GM12874 (cell line): ENCODE measurements around the gene CLEC16A.

Source experiments
- TF ChIP-seq, protein P1 (sequence below): IDR thresholded peaks from 2 replicates; pipeline ENCODE4 v1.5.1; 2011; ENCODE audit warnings: low read depth, mild to moderate bottlenecking, control low read depth, low read length, moderate library complexity; ENCODE audit not compliant: insufficient read depth

CLEC16A gene

GRCh38 chr16:11012841-11013240 lies 68.5 kb downstream of the CLEC16A start:
- TF ChIP-seq, protein P1, sequence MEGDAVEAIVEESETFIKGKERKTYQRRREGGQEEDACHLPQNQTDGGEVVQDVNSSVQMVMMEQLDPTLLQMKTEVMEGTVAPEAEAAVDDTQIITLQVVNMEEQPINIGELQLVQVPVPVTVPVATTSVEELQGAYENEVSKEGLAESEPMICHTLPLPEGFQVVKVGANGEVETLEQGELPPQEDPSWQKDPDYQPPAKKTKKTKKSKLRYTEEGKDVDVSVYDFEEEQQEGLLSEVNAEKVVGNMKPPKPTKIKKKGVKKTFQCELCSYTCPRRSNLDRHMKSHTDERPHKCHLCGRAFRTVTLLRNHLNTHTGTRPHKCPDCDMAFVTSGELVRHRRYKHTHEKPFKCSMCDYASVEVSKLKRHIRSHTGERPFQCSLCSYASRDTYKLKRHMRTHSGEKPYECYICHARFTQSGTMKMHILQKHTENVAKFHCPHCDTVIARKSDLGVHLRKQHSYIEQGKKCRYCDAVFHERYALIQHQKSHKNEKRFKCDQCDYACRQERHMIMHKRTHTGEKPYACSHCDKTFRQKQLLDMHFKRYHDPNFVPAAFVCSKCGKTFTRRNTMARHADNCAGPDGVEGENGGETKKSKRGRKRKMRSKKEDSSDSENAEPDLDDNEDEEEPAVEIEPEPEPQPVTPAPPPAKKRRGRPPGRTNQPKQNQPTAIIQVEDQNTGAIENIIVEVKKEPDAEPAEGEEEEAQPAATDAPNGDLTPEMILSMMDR = no peak

- TF ChIP-seq, protein P1 = no peak
Measured at GRCh38 chr16:11014136-11014535, 69.8 kb downstream of the CLEC16A start.

GRCh38 chr16:11015076-11015475 lies 70.7 kb downstream of the CLEC16A start:
- TF ChIP-seq, protein P1 = no peak

- TF ChIP-seq, protein P1 = no peak
Measured at GRCh38 chr16:11015607-11016006, 71.2 kb downstream of the CLEC16A start.

DNA sequence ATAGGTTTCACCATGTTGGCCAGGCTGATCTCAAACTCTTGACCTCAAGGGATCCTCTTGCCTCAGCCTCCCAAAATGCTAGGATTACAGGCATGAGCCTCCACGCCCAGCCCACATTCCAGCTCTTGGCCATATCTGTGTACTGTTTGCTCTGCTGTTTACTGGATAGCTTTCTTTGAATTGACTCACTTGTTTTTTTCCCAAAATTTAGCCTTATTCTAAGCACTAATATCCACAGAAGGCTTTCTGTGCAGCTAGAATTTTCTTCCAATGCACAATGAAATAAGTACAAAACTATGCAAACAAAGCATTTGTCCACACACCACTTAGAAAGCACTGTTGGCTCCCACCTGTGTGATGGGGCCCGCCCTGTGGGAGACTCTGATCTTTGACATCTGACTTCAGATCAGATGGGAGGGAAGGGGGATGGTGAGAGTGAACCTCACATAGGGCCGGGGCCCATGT lies 72.2 kb downstream of the CLEC16A start:
- TF ChIP-seq, protein P1 = no peak

DNA sequence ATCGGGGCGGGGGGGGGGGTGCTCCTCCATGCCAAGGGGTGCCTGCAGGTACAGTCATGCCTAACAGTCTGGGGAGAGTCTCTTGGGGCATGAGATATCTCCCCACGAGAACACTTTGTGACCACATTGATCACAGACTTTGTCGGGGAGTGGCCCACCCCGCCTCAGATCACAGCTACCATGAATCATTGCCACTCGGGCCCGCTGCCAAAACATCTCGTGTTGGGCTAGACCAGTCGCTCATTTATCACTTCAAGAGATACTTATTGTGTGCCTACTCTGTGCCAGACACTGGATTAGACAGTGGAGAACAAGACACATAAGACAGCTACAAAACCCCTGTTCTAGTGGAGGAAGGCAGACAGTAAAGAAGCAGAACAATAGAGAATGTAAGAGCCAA lies 72.6 kb downstream of the CLEC16A start:
- TF ChIP-seq, protein P1 = no peak

DNA sequence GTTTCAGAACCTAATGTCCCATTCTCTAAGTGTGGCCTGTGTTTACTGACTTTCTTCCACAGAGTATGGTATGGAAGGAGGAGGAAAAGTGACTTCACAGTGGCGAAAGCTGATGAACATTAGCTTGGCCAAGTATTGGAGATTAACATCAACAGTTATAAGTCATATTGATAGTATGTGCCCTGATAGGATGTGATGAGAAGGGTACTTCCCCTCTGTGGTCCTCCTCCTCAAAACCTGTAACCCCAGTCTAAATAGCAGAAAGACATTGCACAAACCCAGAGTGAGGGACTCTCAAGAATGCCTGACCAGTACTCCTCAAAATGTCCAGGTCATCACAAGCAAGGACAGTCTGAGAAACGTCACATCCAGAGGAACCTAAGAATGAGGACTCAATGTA lies 73.1 kb downstream of the CLEC16A start:
- TF ChIP-seq, protein P1 = no peak
